Measurements from ENCODE around the gene GABRE. TPM values are rescaled to one million over a fixed set of nuclear protein-coding genes. Genes with fewer than 3 reads are reported as not detected.
"Not testable (repeated sequence)": the region's sequence is repeated elsewhere in the genome, so short reads cannot be mapped to it uniquely, and the experiment has no call there.

Gene GABRE
- total RNA-seq, 1 donor from 2014 or later = 0.44 TPM

- Mint-ChIP-seq H3K27me3 (ENCODE audit: low read depth) (no peaks in the 10 kb centered on the region), H3K4me1 (no peaks in the 10 kb centered on the region), H3K27ac (ENCODE audit: unreplicated experiment) (no peak overlapping the region), H3K4me3 (no peak overlapping the region), H3K36me3 (ENCODE audit: low read depth) (no peaks in the 10 kb centered on the region), H3K9me3 (peaks cover 4% of the 10 kb centered on the region)
- TF ChIP-seq CTCF (conservative IDR thresholded peaks at IDR 0.05) = no peak
- no peak for DNase-seq (ENCODE audit: low read depth, low spot score)
Observed at GRCh38 chrX:151921292-151921691, 53.2 kb downstream of the GABRE start.

GRCh38 chrX:151920530-151920929, 53.9 kb downstream of the GABRE start:
- H3K9me3 Mint-ChIP-seq = peaks cover 4% of the 10 kb centered on the region
- no peaks in the 10 kb centered on the region for H3K4me1 Mint-ChIP-seq
- DNase-seq (ENCODE audit: low read depth, low spot score) = no peak
- no peaks in the 10 kb centered on the region for H3K27me3 Mint-ChIP-seq (ENCODE audit: low read depth)
- H3K4me3 Mint-ChIP-seq = no peak overlapping the region
- no peak overlapping the region for H3K27ac Mint-ChIP-seq (ENCODE audit: unreplicated experiment)
- no peak for TF ChIP-seq CTCF (conservative IDR thresholded peaks at IDR 0.05)
- H3K36me3 Mint-ChIP-seq (ENCODE audit: low read depth) = no peaks in the 10 kb centered on the region

GRCh38 chrX:151920101-151920500, 54.4 kb downstream of the GABRE start:
- Mint-ChIP-seq H3K27me3 (ENCODE audit: low read depth) (no peaks in the 10 kb centered on the region), H3K36me3 (ENCODE audit: low read depth) (no peaks in the 10 kb centered on the region), H3K27ac (ENCODE audit: unreplicated experiment) (no peak overlapping the region)

GRCh38 chrX:151919610-151920009, 54.9 kb downstream of the GABRE start:
- peaks cover 4% of the 10 kb centered on the region for H3K9me3 Mint-ChIP-seq

More at GRCh38 chrX:151920101-151920500, 54.4 kb downstream of the GABRE start:
- H3K4me3 Mint-ChIP-seq = no peak overlapping the region
- no peaks in the 10 kb centered on the region for H3K4me1 Mint-ChIP-seq
- no peak for DNase-seq (ENCODE audit: low read depth, low spot score)
- H3K9me3 Mint-ChIP-seq = peaks cover 4% of the 10 kb centered on the region
- no peak for TF ChIP-seq CTCF (conservative IDR thresholded peaks at IDR 0.05)

GRCh38 chrX:151918736-151919135, 55.7 kb downstream of the GABRE start:
- H3K27me3 Mint-ChIP-seq (ENCODE audit: low read depth); DNase-seq (ENCODE audit: low read depth, low spot score); H3K27ac Mint-ChIP-seq (ENCODE audit: unreplicated experiment); H3K9me3 Mint-ChIP-seq; H3K4me1 Mint-ChIP-seq; H3K4me3 Mint-ChIP-seq; H3K36me3 Mint-ChIP-seq (ENCODE audit: low read depth): not testable (repeated sequence)

More at GRCh38 chrX:151919610-151920009, 54.9 kb downstream of the GABRE start:
- Mint-ChIP-seq H3K4me1 (no peaks in the 10 kb centered on the region), H3K4me3 (no peak overlapping the region), H3K27me3 (ENCODE audit: low read depth) (no peaks in the 10 kb centered on the region), H3K36me3 (ENCODE audit: low read depth) (no peaks in the 10 kb centered on the region), H3K27ac (ENCODE audit: unreplicated experiment) (no peak overlapping the region)
- no peak for TF ChIP-seq CTCF (conservative IDR thresholded peaks at IDR 0.05)
- no peak for DNase-seq (ENCODE audit: low read depth, low spot score)

GRCh38 chrX:151912780-151913179, 61.7 kb downstream of the GABRE start, which contains the start of gene MAGEA4:
Gene MAGEA4, plus strand, starts transcription at chrX:151912889. Its CDS starts 10,776 bp downstream, at chrX:151923665.
- H3K27ac Mint-ChIP-seq (ENCODE audit: unreplicated experiment) = no peak within 1 kb of the TSS
- peaks cover 5% of the 10 kb centered on the region for H3K27me3 Mint-ChIP-seq (ENCODE audit: low read depth)
- no peak for TF ChIP-seq CTCF (conservative IDR thresholded peaks at IDR 0.05)
- no peaks in the 10 kb centered on the region for H3K9me3 Mint-ChIP-seq
- no peak for DNase-seq (ENCODE audit: low read depth, low spot score)
- H3K4me1 Mint-ChIP-seq = no peaks in the 10 kb centered on the region
- H3K36me3 Mint-ChIP-seq (ENCODE audit: low read depth) = no peaks in the 10 kb centered on the region
- H3K4me3 Mint-ChIP-seq = no peak within 1 kb of the TSS
